WTC11 (cell line): ENCODE measurements around the gene AGO4. TPM values are rescaled to one million over a fixed set of nuclear protein-coding genes. Genes with fewer than 3 reads are reported as not detected.

Experiments
- ATAC-seq: fragments of 200-7000 bp; cut with Tn5 transposase; 2 replicates; pipeline ENCODE4 v1.10.0; 2021; ENCODE audit warnings: mild to moderate bottlenecking, moderate library complexity
- CTCF ChIA-PET: fragments of 300-600 bp; sonication (Branson Sonifier 250); formaldehyde crosslinking; loops from one replicate; lab custom pipeline; 2021; ENCODE audit warnings: antibody characterized with exemption; lab: Charles Lee
- POLR2A ChIA-PET: fragments of 350-600 bp; sonication (Branson Sonifier 250); formaldehyde crosslinking; loops from one replicate; lab custom pipeline; 2021; ENCODE audit warnings: antibody characterized with exemption; lab: Charles Lee
- DNase-seq: peaks from one replicate; pipeline ENCODE4 v3.0.0; 2021; ENCODE audit warnings: low spot score
- H3K27ac Mint-ChIP-seq: 2 replicates; pipeline ENCODE4 v1.8.0; 2021; ENCODE audit warnings: mixed read lengths
- H3K27me3 Mint-ChIP-seq: 2 replicates; pipeline ENCODE4 v1.8.0; 2021; ENCODE audit warnings: low read depth, mild to moderate bottlenecking, moderate library complexity, mixed read lengths
- H3K36me3 Mint-ChIP-seq: 2 replicates; pipeline ENCODE4 v1.8.0; 2021; ENCODE audit warnings: mixed read lengths
- H3K4me1 Mint-ChIP-seq: 2 replicates; pipeline ENCODE4 v1.8.0; 2022; ENCODE audit warnings: mixed read lengths
- H3K4me3 Mint-ChIP-seq: 2 replicates; pipeline ENCODE4 v1.8.0; 2021; ENCODE audit warnings: mild to moderate bottlenecking, moderate library complexity, mixed read lengths
- H3K9me3 Mint-ChIP-seq: 2 replicates; pipeline ENCODE4 v1.8.0; 2021; ENCODE audit warnings: mixed read lengths
- ATF1 ChIP-seq: sonication (generic); formaldehyde crosslinking; IDR thresholded peaks from 2 replicates; pipeline ENCODE4 v1.8.1; 2023; ENCODE audit warnings: mild to moderate bottlenecking, moderate library complexity, missing genetic modification reagents
- ATF6 ChIP-seq: sonication (generic); formaldehyde crosslinking; IDR thresholded peaks from 2 replicates; pipeline ENCODE4 v1.8.1; 2023; ENCODE audit warnings: mild to moderate bottlenecking, missing genetic modification reagents
- CBFB ChIP-seq: sonication (generic); formaldehyde crosslinking; IDR thresholded peaks from 2 replicates; pipeline ENCODE4 v1.8.1; 2022; ENCODE audit warnings: mild to moderate bottlenecking, low read depth, missing genetic modification reagents
- CREB1 ChIP-seq: sonication (generic); formaldehyde crosslinking; IDR thresholded peaks from 2 replicates; pipeline ENCODE4 v1.8.0; 2023; ENCODE audit warnings: mild to moderate bottlenecking, missing genetic modification reagents
- E2F5 ChIP-seq: sonication (generic); formaldehyde crosslinking; IDR thresholded peaks from 2 replicates; pipeline ENCODE4 v1.8.1; 2022; ENCODE audit warnings: mild to moderate bottlenecking, moderate library complexity, missing genetic modification reagents
- ELF4 ChIP-seq: sonication (generic); formaldehyde crosslinking; IDR thresholded peaks from 2 replicates; pipeline ENCODE4 v1.8.1; 2022; ENCODE audit warnings: low read depth, mild to moderate bottlenecking, moderate library complexity, missing genetic modification reagents
- EMX1 ChIP-seq: fragments of 250-450 bp; sonication (Bioruptor Pico); IDR thresholded peaks from 2 replicates; pipeline ENCODE4 v1.8.0; 2021; ENCODE audit warnings: mild to moderate bottlenecking
- FOXK1 ChIP-seq: sonication (generic); formaldehyde crosslinking; IDR thresholded peaks from 2 replicates; pipeline ENCODE4 v1.8.0; 2022; ENCODE audit warnings: mild to moderate bottlenecking, moderate library complexity, missing genetic modification reagents
- HMGA2 ChIP-seq: fragments of 250-450 bp; sonication (Bioruptor Pico); IDR thresholded peaks from 2 replicates; pipeline ENCODE4 v1.4.0; 2021; ENCODE audit warnings: mild to moderate bottlenecking, moderate library complexity
- NFE2L1 ChIP-seq: sonication (generic); formaldehyde crosslinking; IDR thresholded peaks from 2 replicates; pipeline ENCODE4 v1.8.1; 2023; ENCODE audit warnings: missing genetic modification reagents
- NR2C2 ChIP-seq: sonication (generic); formaldehyde crosslinking; IDR thresholded peaks from 2 replicates; pipeline ENCODE4 v1.8.0; 2022; ENCODE audit warnings: mild to moderate bottlenecking, missing genetic modification reagents
- OVOL2 ChIP-seq: fragments of 250-450 bp; sonication (Bioruptor Pico); IDR thresholded peaks from 2 replicates; pipeline ENCODE4 v1.9.0; 2021; ENCODE audit warnings: mild to moderate bottlenecking, borderline replicate concordance
- PREB ChIP-seq: sonication (generic); formaldehyde crosslinking; IDR thresholded peaks from 2 replicates; pipeline ENCODE4 v1.8.1; 2022; ENCODE audit warnings: mild to moderate bottlenecking, missing genetic modification reagents, moderate library complexity, borderline replicate concordance
- RORB ChIP-seq: fragments of 250-450 bp; sonication (Bioruptor Pico); IDR thresholded peaks from 2 replicates; pipeline ENCODE4 v1.9.0; 2021; ENCODE audit warnings: mild to moderate bottlenecking
- SMAD3 ChIP-seq: sonication (generic); formaldehyde crosslinking; IDR thresholded peaks from 2 replicates; pipeline ENCODE4 v1.8.0; 2022; ENCODE audit warnings: missing genetic modification reagents, mild to moderate bottlenecking, borderline replicate concordance
- TCF7 ChIP-seq: sonication (generic); formaldehyde crosslinking; IDR thresholded peaks from 2 replicates; pipeline ENCODE4 v1.8.0; 2022; ENCODE audit warnings: mild to moderate bottlenecking, low read depth, missing genetic modification reagents, moderate library complexity
- TEAD4 ChIP-seq: sonication (generic); formaldehyde crosslinking; IDR thresholded peaks from 2 replicates; pipeline ENCODE4 v1.8.0; 2022; ENCODE audit warnings: mild to moderate bottlenecking, missing genetic modification reagents
- TP53 ChIP-seq: sonication (generic); formaldehyde crosslinking; IDR thresholded peaks from 2 replicates; pipeline ENCODE4 v1.8.1; 2023; ENCODE audit warnings: mild to moderate bottlenecking, missing genetic modification reagents
- USF1 ChIP-seq: sonication (generic); formaldehyde crosslinking; IDR thresholded peaks from 2 replicates; pipeline ENCODE4 v1.8.0; 2022; ENCODE audit warnings: mild to moderate bottlenecking, missing genetic modification reagents
- ZNF121 ChIP-seq: sonication (generic); formaldehyde crosslinking; IDR thresholded peaks from 2 replicates; pipeline ENCODE4 v1.8.0; 2023; ENCODE audit warnings: missing genetic modification reagents
- ZNF263 ChIP-seq: sonication (generic); formaldehyde crosslinking; IDR thresholded peaks from 2 replicates; pipeline ENCODE4 v1.8.1; 2022; ENCODE audit warnings: low read depth, mild to moderate bottlenecking, moderate library complexity, missing genetic modification reagents
- ZNF281 ChIP-seq: sonication (generic); formaldehyde crosslinking; IDR thresholded peaks from 2 replicates; pipeline ENCODE4 v1.8.0; 2023; ENCODE audit warnings: mild to moderate bottlenecking, missing genetic modification reagents
- ZNF396 ChIP-seq: fragments of 250-450 bp; sonication (Bioruptor Pico); IDR thresholded peaks from 2 replicates; pipeline ENCODE4 v1.8.0; 2021; ENCODE audit warnings: mild to moderate bottlenecking, moderate library complexity, borderline replicate concordance
- ZSCAN18 ChIP-seq: fragments of 250-450 bp; sonication (Bioruptor Pico); IDR thresholded peaks from 2 replicates; pipeline ENCODE4 v2.1.2; 2022; ENCODE audit warnings: mild to moderate bottlenecking, moderate library complexity
- total RNA-seq: library from RNA; stranded (reverse); gene quantifications from 3 replicates; pipeline ENCODE4 v1.2.3, GENCODE V29; 2021

Gene AGO4
- total RNA-seq, 1 experiment from 2014 or later = 8.7 TPM

GRCh38 chr1:35762141-35762540 is 45.7 kb upstream of the AGO4 start (continued):
- TF ChIP-seq E2F5 (CRISPR knock-in tag) = no peak
- TF ChIP-seq TEAD4 (CRISPR knock-in tag) = no peak

GRCh38 chr1:35763201-35763600 is 44.6 kb upstream of the AGO4 start:
- Mint-ChIP-seq H3K9me3 (no peaks in the 10 kb centered on the region), H3K27me3 (no peaks in the 10 kb centered on the region), H3K4me1 (no peaks in the 10 kb centered on the region), H3K27ac (peak overlapping the region; percentile 14; the same call in 1 of the 2 replicates), H3K36me3 (peaks cover 46% of the 10 kb centered on the region), H3K4me3 (no peak overlapping the region)
- CTCF ChIA-PET = interaction anchor here (1.2 to 1.6 kb wide), 2 partner anchors 36 to 47 kb away, joined by 3 read pairs; no protein-coding TSS in a partner anchor
- POLR2A ChIA-PET = no interaction called here
- ATAC-seq = no peak
- no peak for TF ChIP-seq CBFB (CRISPR knock-in tag)
- TF ChIP-seq ATF1 (CRISPR knock-in tag) = no peak
- no peak for TF ChIP-seq CREB1 (CRISPR knock-in tag)
- TF ChIP-seq HMGA2 (CRISPR knock-in tag) = no peak
- TF ChIP-seq RORB (CRISPR knock-in tag) = no peak
- no peak for TF ChIP-seq ATF6 (CRISPR knock-in tag)
- TF ChIP-seq ZNF121 = no peak
- no peak for TF ChIP-seq ZNF396 (CRISPR knock-in tag)
- no peak for DNase-seq

- no peaks in the 10 kb centered on the region for H3K27me3 Mint-ChIP-seq
- peaks cover 3% of the 10 kb centered on the region; the same call in 1 of the 2 replicates for H3K4me1 Mint-ChIP-seq
- H3K36me3 Mint-ChIP-seq = peaks cover 42% of the 10 kb centered on the region
- no peaks in the 10 kb centered on the region for H3K9me3 Mint-ChIP-seq
- no peak for DNase-seq
- no peak for ATAC-seq
- ChIA-PET POLR2A (interaction anchor here (0.6 kb wide), 1 partner anchor 17 kb away, joined by 3 read pairs; no protein-coding TSS in a partner anchor), CTCF (interaction anchor here (1.2 to 1.6 kb wide), 2 partner anchors 37 to 49 kb away, joined by 3 read pairs; no protein-coding TSS in a partner anchor)
- H3K4me3 Mint-ChIP-seq = no peak overlapping the region
- no peak overlapping the region for H3K27ac Mint-ChIP-seq
- TF ChIP-seq NFE2L1 (CRISPR knock-in tag) (no peak), FOXK1 (CRISPR knock-in tag) (no peak), TP53 (CRISPR knock-in tag) (no peak), SMAD3 (CRISPR knock-in tag) (no peak), ELF4 (CRISPR knock-in tag) (no peak), ZNF281 (CRISPR knock-in tag) (no peak), ZSCAN18 (no peak), EMX1 (no peak), USF1 (CRISPR knock-in tag) (no peak), TCF7 (no peak), ZNF263 (CRISPR knock-in tag) (no peak), PREB (CRISPR knock-in tag) (no peak), NR2C2 (CRISPR knock-in tag) (no peak), OVOL2 (CRISPR knock-in tag) (no peak)
Measured at GRCh38 chr1:35764283-35764682, 43.5 kb upstream of the AGO4 start.
